ENCODE results near the gene GUCA1A. TPM values are rescaled to one million over a fixed set of nuclear protein-coding genes. Genes with fewer than 3 reads are reported as not detected.

The GUCA1A gene
- total RNA-seq, 4 donors from 2014 or later, result not detected

- DNase-seq (ENCODE audit: extremely low spot score), result peak; percentile 98
- intact Hi-C loops (cut with DNase I), result loop anchor here (10.0 kb wide), 1 partner anchor 293 kb away; the partner anchor contains the start of genes BYSL and MED20
- Histone ChIP-seq H3K4me1 (peaks cover 20 to 33% (median 29%) of the 10 kb centered on the region in 4 donors), H3K27ac (replicated peaks in 1 of 4) (peak within 1 kb of the TSS; percentile 73 to 87 (median 81)), H3K4me3 (peak within 1 kb of the TSS; percentile 65 to 77 (median 71)), H3K27me3 (no peaks in the 10 kb centered on the region), H3K36me3 (peaks cover 10 to 15% (median 14%) of the 10 kb centered on the region in 4 donors), H3K9me3 (no peaks in the 10 kb centered on the region)
- WGBS, result 10% methylated on average over 29 of the region's 29 CpGs
- TF ChIP-seq POLR2A (IDR thresholded peaks at IDR 0.05; ENCODE audit: low read depth), result peak; percentile 65
- no peak for TF ChIP-seq EP300 (IDR thresholded peaks at IDR 0.05)
- peak; percentile 96 for TF ChIP-seq POLR2AphosphoS5 (IDR thresholded peaks at IDR 0.05)
- TF ChIP-seq CTCF (IDR thresholded peaks at IDR 0.05), result peak in 1 of 3 experiments; percentile 37
Observed at GRCh38 chr6:42217519-42218367, 44.6 kb downstream of the GUCA1A start, which contains the start of gene MRPS10. MRPS10 (minus strand) TSS chr6:42217861; CDS start chr6:42217849, 12 bp downstream.

DNA sequence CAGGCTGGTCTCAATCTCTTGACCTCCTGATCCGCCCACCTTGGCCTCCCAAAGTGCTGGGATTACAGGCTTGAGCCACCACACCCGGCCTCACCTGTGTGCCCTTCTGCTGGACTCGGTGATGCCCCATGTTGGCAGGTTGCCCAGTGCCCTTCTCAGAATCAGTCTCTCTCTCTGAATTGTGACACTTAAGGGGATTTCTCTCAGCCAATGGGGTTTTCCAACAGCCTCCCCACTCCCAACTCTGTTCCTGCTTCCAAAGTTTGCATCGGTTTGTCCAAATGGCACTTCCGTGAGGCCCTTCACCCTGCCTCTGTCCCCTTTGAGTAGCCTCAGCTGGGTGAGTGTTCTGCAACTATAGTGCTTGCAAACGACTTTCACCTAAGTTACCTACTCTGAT is 47.6 kb downstream of the GUCA1A start:
- WGBS, result 79% methylated on average over 6 of the region's 6 CpGs
- Histone ChIP-seq H3K4me3 (no peak overlapping the region), H3K27ac (replicated peaks in 1 of 4) (no peak overlapping the region), H3K36me3 (no peaks in the 10 kb centered on the region), H3K9me3 (no peaks in the 10 kb centered on the region), H3K27me3 (no peaks in the 10 kb centered on the region), H3K4me1 (peaks cover 11 to 20% (median 16%) of the 10 kb centered on the region in 4 donors)
- DNase-seq (ENCODE audit: extremely low spot score), result no peak
- no peak for TF ChIP-seq CTCF (IDR thresholded peaks at IDR 0.05)
- TF ChIP-seq EP300 (IDR thresholded peaks at IDR 0.05), result no peak
- no peak for TF ChIP-seq POLR2A (IDR thresholded peaks at IDR 0.05; ENCODE audit: low read depth)
- TF ChIP-seq POLR2AphosphoS5 (IDR thresholded peaks at IDR 0.05), result no peak
- intact Hi-C loops (cut with DNase I), result no loop called here

DNA sequence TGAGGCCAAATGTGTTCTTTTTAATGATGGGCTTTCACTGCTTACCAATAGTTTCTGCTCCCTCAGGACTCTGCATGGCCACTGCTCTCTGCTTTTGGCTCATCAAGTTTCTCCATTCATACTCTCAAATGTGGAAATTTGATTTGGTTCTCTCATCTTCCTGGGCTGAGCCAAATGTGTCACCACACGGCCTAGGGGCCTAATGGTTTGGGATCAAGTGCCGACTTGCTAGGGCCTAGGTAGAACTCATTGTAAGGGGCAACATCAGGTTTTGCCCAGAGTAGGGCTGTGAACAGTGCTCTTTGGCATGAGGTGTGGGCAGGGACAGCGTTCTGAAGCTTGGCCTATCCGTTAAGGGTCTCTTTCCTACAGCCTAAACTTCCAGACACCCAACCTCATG is 48.4 kb downstream of the GUCA1A start:
- no peak for TF ChIP-seq POLR2A (IDR thresholded peaks at IDR 0.05; ENCODE audit: low read depth)
- no peak for TF ChIP-seq EP300 (IDR thresholded peaks at IDR 0.05)
- TF ChIP-seq CTCF (IDR thresholded peaks at IDR 0.05), result no peak

GRCh38 chr6:42222448-42222847 is 49.3 kb downstream of the GUCA1A start:
- H3K36me3 ChIP-seq, result peaks cover 0 to 3% (median 1%) of the 10 kb centered on the region in 4 donors
- intact Hi-C loops (cut with DNase I), result no loop called here
- no peak overlapping the region for H3K27ac ChIP-seq (replicated peaks in 1 of 4)
- H3K9me3 ChIP-seq, result no peaks in the 10 kb centered on the region
- H3K27me3 ChIP-seq, result no peaks in the 10 kb centered on the region
- WGBS, result 91% methylated on average over 7 of the region's 7 CpGs
- no peak for DNase-seq (ENCODE audit: extremely low spot score)
- H3K4me3 ChIP-seq, result no peak overlapping the region
- no peak for TF ChIP-seq CTCF (IDR thresholded peaks at IDR 0.05)
- TF ChIP-seq POLR2AphosphoS5 (IDR thresholded peaks at IDR 0.05), result no peak
- TF ChIP-seq POLR2A (IDR thresholded peaks at IDR 0.05; ENCODE audit: low read depth), result no peak
- TF ChIP-seq EP300 (IDR thresholded peaks at IDR 0.05), result no peak
- peaks cover 3 to 8% (median 4%) of the 10 kb centered on the region in 4 donors for H3K4me1 ChIP-seq

More for the DNA sequence above, 48.4 kb downstream of the GUCA1A start:
- DNase-seq (ENCODE audit: extremely low spot score), result no peak
- H3K4me3 ChIP-seq, result no peak overlapping the region
- 89% methylated on average over 4 of the region's 4 CpGs for WGBS
- no peaks in the 10 kb centered on the region for H3K27me3 ChIP-seq
- intact Hi-C loops (cut with DNase I), result no loop called here
- no peak overlapping the region for H3K27ac ChIP-seq (replicated peaks in 1 of 4)
- no peaks in the 10 kb centered on the region for H3K36me3 ChIP-seq
- H3K4me1 ChIP-seq, result peaks cover 7 to 13% (median 10%) of the 10 kb centered on the region in 4 donors
- H3K9me3 ChIP-seq, result no peaks in the 10 kb centered on the region
